Activated T-cell treated with anti-CD3 and anti-CD28 coated beads, Interleukin-2, amount 50 U/mL, for 48 hours (primary cell): ENCODE data around the gene PAH.

Source experiments
- DNase-seq, 2 experiments: peaks; one replicate each; pipeline ENCODE4 v3.0.0-alpha.2; 2020

PAH gene

GRCh38 chr12:102950107-102950949 is 33.3 kb upstream of the PAH start:
- no peak for DNase-seq

- peak; percentile 71 to 73 for DNase-seq
Measured at GRCh38 chr12:102948941-102949352, 31.9 kb upstream of the PAH start.

DNA sequence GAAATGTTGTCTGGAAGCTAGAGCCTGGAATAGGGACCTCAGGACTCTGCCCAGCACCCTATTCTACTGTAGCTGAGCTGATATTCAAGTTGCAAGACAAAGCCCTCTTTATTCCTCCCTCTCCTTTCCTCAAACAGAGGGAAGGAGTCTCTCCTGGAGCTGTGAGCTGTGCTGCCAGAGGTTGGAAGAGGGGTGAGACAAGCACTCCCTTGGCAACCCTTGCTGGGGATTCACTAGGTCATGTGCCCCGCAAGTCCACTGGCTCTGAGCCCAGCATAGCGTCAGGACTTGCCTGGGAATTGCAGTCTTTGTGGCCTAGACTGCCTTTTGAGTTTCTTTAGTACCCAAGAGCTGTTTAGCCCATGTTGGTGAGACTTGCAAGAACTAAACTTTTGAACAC is 29.0 kb upstream of the PAH start:
- no peak for DNase-seq

GRCh38 chr12:102939670-102940222 is 22.7 kb upstream of the PAH start:
- no peak for DNase-seq

DNA sequence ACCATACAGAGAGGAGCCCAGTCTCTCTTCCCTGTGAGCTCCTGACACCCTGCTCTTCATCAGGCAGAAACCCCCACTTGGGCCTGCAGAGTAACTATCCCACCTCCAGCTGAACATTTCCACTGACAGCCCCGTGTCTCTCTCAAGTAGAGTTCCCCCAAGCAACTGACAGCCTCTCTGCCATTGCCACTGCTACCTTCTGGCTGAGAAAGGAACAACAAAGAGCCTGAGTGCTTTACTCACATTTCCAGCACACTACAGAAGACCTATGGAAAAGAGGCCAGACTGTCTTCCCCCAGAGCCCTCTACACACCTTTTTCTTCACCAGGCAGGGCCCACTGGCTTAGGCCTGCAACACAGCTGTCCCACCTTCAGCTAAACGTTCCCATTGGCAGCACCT is 22.0 kb upstream of the PAH start:
- no peak for DNase-seq

GRCh38 chr12:102933168-102933567 is 16.1 kb upstream of the PAH start:
- no peak for DNase-seq

- DNase-seq: no peak
Measured at GRCh38 chr12:102927220-102927619, 10.2 kb upstream of the PAH start.

DNA sequence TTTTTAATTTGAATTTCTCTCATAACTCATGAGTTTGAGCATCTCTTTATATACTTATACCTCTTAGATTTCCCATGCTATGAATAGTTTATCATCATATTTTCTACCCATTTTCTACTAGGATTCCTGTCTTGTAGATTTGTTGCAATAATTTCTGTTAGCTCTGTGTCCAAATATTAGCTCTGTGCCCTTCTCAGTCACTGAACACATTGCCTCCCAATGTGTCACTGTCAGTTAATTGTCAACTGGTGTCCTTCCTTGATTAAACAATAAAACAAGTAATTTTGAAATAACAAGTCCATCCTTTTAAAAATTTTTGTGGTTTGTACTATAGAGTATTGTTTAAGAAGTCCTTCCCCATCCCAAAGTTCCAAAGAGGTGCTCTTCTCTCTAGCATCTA is 4.2 kb upstream of the PAH start:
- no peak for DNase-seq

DNA sequence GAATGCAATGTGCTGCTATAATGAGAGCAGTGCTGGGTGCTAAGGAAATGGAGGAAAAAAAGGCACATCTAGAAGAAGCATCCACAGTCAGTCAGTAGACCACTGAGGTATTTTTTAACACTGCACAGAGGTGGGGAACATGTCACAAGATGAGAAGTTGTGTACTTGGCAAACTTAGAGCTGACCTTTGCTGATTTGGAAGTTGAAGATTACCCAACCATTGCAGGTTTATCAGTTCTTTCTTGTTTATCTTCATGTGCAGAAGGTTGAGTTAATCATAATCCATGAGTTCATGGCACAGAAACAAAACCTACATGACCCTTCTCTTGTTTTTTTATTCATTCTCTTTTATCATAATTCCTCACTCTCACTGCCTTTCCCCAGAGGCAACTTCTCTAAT is 3.2 kb upstream of the PAH start:
- DNase-seq: no peak

- DNase-seq: no peak
Measured at GRCh38 chr12:102918840-102919239, 1.8 kb upstream of the PAH start.

- DNase-seq: no peak
Measured at GRCh38 chr12:102916252-102917025, 605 bp downstream of the PAH start.

- no peak for DNase-seq
Measured at GRCh38 chr12:102913453-102914226, 3.4 kb downstream of the PAH start.

DNA sequence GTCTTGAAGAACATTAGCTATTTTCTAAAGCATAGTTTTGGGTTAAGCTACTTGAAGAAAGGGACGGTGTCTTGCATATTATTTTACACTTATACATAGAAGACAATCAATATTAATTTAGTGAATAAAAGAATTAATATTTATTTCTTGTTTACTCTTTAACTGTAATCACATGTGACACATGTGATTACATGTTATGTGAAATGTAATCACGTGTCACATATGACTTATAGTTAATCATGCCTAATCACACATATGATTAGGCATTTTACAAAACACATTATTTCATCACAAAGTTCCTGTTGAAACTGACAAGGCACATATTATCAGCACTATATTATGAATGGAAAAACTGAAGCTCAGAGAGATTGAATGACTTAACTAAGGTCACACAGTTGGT is 4.8 kb downstream of the PAH start:
- DNase-seq: no peak

DNA sequence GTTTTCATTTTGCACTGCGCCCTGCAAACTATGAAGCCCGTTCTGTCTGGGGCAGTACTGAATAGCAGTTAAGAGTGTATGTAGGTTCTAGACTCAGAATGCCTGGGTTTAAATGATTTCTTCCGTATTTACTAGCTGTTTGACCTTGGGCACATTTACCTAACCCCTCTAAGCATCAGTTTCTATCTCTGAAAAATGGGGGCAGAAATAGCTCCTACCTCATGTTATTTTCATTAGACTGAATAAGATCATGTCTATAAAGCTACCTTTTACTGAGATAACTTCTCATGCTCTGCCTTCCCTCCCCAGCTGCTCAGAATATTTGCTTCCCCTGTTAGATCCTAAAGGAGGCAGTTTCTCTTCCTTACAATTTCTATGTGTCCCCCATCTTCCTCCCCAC is 5.7 kb downstream of the PAH start:
- no peak for DNase-seq

- DNase-seq: no peak
Measured at GRCh38 chr12:102910792-102911191, 6.3 kb downstream of the PAH start.

GRCh38 chr12:102910137-102910536 is 6.9 kb downstream of the PAH start:
- DNase-seq: no peak

GRCh38 chr12:102907918-102908317 is 9.1 kb downstream of the PAH start:
- no peak for DNase-seq

DNA sequence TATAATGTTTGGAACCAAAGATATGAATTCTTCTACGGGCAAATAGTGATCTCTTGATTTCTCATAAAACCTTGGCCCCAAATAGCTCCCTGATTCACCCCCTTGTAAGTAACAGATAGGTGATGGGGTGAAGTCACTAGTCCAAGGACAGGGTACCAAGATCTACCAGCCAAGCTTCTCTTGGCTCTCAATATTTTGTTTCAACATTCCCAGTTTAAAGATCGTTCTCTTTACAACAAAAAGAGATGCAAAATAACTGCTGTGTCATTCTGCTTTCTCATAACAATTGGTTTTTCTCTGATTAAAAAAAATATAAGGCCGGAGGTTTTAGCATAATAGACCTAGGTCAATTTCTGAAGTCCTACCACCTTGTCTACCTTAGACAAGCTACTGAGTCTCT is 11.8 kb downstream of the PAH start:
- DNase-seq: no peak

DNA sequence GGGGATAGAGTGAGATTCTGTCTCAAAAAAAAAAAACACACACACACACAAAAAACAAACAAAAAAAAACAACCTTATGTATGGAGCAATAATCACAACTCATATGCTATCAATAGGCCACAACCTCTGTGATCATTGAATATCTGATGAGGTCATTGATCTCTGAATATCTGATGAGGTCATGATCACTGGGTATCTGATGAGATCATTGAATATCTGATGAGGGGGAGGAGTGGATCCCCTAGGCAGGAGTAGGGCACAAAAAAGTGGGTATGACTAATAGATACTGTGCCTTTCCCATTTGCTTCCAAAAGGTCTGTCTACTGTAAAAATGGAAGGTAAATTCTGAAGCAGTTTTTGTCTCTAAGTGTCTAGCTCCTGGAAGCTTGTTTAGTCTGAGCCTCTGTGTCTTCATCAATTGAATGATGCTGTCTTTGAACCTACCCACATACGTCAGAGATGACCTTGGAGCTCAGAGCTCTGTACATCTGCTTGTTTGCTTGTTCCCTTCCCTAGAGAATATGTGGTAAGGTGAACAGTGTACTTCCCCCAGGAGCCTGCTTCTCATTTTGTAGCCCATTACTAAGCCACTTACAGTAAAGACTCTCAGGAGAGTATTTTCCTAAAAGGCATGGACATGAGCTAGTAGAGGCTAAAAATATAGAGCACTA is 13.6 kb downstream of the PAH start:
- no peak for DNase-seq

DNA sequence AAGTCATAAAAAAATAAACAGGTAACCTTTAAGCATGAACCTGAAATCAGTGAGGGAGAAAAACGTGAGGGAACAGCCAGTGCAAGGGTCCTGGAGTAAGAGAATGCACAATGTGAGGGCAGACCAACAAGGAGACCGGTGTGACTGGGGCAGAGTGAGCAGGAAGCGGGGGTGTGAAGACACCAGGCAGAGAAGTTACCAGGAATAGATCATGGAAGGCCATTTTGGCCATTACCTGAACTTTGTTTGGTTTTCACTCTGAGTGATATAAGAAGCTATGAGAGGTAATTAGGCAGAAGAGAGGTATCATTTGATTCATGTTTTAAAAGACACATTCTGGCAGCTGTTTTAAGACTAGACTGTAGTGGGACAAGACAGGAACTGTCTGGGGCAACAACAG is 15.0 kb downstream of the PAH start:
- DNase-seq: no peak

DNA sequence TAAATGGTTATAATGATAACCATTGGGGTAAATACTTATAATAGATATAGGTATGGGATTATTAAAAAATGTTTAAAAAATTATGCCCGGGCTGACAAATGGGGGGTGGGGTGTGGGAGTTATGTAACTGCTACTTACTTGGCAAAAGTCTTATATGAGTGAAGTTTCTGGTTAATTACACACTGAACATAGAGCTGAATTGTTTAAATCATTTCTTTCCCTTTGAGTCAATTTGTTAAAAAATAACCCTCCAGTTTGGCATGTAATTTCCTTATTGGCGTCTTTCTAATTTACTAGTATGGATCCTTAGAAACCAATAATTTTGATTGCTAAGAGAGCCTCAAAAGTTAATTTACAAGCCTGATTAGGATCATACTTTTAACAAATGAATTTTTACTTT is 16.7 kb downstream of the PAH start:
- DNase-seq: no peak

- DNase-seq: no peak
Measured at GRCh38 chr12:102896067-102896466, 21.0 kb downstream of the PAH start.

DNA sequence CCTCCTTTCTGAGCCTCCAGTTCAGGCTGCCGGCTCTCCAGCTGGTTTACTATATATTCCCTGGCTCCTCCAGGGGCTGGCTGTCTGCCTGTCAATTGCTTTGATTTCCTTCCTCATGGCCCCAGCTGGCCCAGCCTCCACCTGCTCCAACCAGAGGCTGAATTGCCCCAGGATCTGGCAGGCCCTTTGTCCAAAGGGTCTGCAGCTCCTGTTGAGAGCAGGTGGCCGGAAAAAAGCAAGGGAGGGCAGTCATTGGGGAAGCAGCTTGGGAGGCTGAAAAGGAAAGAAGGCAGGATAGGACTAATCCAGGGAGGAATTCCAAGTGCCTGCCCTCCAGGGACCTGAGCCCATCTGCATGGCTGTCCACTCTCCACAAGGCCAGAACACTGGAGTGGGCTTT is 25.3 kb downstream of the PAH start:
- no peak for DNase-seq
